Cardiac fibroblast (primary cell): Measurements from ENCODE around the gene TGM6.

ENCODE experiments used
- DNase-seq, 2 donors: peaks; one replicate each; pipeline versions ENCODE4 v3.0.0 to v3.0.0-alpha.2; 2010; ENCODE audit warnings: low read depth in 2 of 2
- H3K4me3 ChIP-seq, 2 donors: replicated peaks in 1 of 2; 1 replicate in 1 of 2; 2 replicates in 1 of 2; pipeline ENCODE4 v1.5.1; 2011; ENCODE audit warnings: low read depth in 2 of 2, low read length in 2 of 2, mild to moderate bottlenecking in 2 of 2, moderate library complexity in 1 of 2
- CTCF ChIP-seq: IDR thresholded peaks from one replicate; pipeline ENCODE4 v1.5.1; 2011; ENCODE audit warnings: low read depth, mild to moderate bottlenecking, low read length, inconsistent platforms

The TGM6 gene

GRCh38 chr20:2476742-2477615 is 96.3 kb downstream of the TGM6 start:
- TF ChIP-seq CTCF, result no peak
- no peak for DNase-seq
- H3K4me3 ChIP-seq, result no peak overlapping the region

GRCh38 chr20:2480381-2480780 is 99.7 kb downstream of the TGM6 start:
- H3K4me3 ChIP-seq, result no peak overlapping the region
- no peak for DNase-seq
- no peak for TF ChIP-seq CTCF
